HG03575 (cell line): ENCODE results near the gene NOVA1.

Experiments used
- ATAC-seq: cut with Tn5 transposase; IDR thresholded peaks from one replicate; pipeline ENCODE4 v1.9.1; 2021; ENCODE audit not compliant: unreplicated experiment, insufficient number of reproducible peaks, low FRiP score; ENCODE audit errors: extremely low read depth

NOVA1 gene

GRCh38 chr14:26401179-26401968 is 196.5 kb downstream of the NOVA1 start:
- ATAC-seq = no peak

DNA sequence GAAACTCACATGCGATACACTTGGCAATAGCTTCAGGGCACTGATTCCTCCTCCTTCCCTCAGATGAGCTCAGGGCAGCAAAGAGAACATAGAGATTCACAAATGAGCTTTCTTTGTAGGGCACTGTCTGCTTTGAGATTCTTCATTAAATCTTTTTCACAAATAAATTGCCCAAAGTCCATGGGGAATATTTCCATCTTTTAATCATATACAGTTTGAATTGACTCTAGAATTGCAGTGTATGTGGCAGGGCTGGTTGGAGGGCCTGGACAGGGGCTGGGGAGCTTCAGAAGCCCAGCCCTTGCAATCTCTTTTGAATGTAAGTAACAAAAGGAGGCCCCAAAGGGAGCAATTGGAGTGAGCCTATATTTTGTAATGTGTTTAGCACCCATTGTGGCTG is 197.5 kb downstream of the NOVA1 start:
- no peak for ATAC-seq

DNA sequence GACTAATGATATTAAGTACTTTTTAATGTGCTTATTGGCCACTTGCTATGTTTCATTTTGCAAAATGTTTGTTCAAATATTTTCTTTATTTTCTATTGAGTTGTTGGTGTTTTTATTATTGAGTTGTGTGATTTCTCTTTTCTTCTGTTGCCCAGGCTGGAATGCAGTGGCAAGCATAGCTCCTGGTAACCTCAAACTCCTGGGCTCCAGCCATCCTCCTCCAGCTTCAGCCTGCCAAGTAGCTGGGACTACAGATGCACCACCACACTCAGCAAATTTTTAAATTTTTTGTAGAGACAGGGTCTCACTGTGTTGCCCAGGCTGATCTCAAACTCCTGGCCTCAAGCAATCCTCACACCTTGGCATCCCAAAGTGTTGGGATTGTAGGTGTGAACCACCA is 199.2 kb downstream of the NOVA1 start:
- ATAC-seq = no peak
